ENCODE data around the gene HPX.

HPX gene

DNA sequence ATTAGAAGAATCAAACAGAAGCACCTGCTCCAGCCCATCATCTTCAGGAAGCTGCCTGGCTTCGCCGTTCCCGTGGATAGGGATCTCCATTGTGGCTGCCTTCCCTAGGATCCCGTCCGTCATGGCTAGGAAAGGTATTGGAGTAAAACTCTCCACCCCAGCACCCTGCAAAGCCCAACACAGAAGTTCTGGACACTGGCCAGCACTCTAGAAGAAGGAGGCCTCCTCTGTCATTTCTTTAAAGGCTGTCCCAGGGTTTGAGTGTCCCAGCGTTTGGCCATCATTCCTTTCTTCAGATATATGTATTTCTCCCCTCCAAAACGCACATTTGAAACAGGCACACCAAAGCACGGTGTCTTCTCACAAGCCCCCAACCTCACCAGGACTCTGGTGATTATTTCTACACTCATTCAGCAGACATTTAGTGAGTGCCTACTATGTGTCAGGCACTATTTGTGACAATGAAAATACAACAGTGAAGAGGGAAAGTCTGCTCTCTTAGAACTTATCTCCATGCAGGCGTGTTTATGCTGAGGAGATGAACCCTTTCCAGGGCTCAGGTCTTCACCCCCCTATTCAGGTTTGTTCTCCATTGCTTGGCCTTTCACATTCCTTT is 39.6 kb upstream of the HPX start:
- Histone ChIP-seq H3K27ac (ENCODE audit: low read depth, low read length) (peak overlapping the region; percentile 86), H3K9me3 (ENCODE audit: control insufficient read depth, insufficient read depth, low read depth, low read length) (no peaks in the 10 kb centered on the region), H3K4me1 (ENCODE audit: control insufficient read depth, insufficient read depth, low read length) (peaks cover 15% of the 10 kb centered on the region), H3K36me3 (ENCODE audit: control insufficient read depth, insufficient read depth, low read length) (peaks cover 69% of the 10 kb centered on the region), H3K27me3 (ENCODE audit: control insufficient read depth, insufficient read depth, low read length) (no peaks in the 10 kb centered on the region), H3K9ac (ENCODE audit: low read length) (peak overlapping the region; percentile 92), H3K4me3 (ENCODE audit: low read depth, low read length) (peak overlapping the region; percentile 97)

- H3K27ac ChIP-seq (ENCODE audit: low read depth, low read length): no peak overlapping the region
- peaks cover 26% of the 10 kb centered on the region for H3K4me1 ChIP-seq (ENCODE audit: control insufficient read depth, insufficient read depth, low read length)
- H3K27me3 ChIP-seq (ENCODE audit: control insufficient read depth, insufficient read depth, low read length): peaks cover 5% of the 10 kb centered on the region; the same call in 1 of the 2 replicates
- no peak overlapping the region for H3K4me3 ChIP-seq (ENCODE audit: low read depth, low read length)
- no peak overlapping the region for H3K9ac ChIP-seq (ENCODE audit: low read length)
- no peaks in the 10 kb centered on the region for H3K9me3 ChIP-seq (ENCODE audit: control insufficient read depth, insufficient read depth, low read depth, low read length)
- peaks cover 34% of the 10 kb centered on the region for H3K36me3 ChIP-seq (ENCODE audit: control insufficient read depth, insufficient read depth, low read length)
These were observed 35.8 kb upstream of the HPX start for GRCh38 chr11:6476571-6476970.

DNA sequence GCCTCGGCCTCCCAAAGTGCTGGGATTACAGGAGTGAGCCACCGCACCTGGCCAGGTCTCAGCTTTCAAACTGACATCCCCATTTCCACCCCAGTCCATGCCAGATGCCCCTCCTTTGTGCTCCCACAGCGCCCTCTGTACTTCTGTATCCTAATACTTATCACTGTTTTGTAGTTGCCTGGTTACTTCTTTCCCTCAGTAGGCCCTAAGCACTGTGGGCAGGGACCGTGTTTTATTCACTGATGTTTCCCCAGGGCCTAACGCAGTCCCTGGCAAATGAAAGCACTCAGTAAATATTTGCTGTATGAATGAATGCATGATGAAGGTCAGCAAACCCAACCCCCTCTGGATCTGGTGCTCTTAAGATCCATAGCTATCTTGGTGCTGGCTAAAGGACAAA is 35.1 kb upstream of the HPX start:
- Histone ChIP-seq H3K27ac (ENCODE audit: low read depth, low read length) (no peak overlapping the region), H3K4me3 (ENCODE audit: low read depth, low read length) (no peak overlapping the region)

GRCh38 chr11:6474806-6475500 is 34.2 kb upstream of the HPX start:
- peaks cover 33% of the 10 kb centered on the region for H3K36me3 ChIP-seq (ENCODE audit: control insufficient read depth, insufficient read depth, low read length)
- no peaks in the 10 kb centered on the region for H3K9me3 ChIP-seq (ENCODE audit: control insufficient read depth, insufficient read depth, low read depth, low read length)
- H3K4me3 ChIP-seq (ENCODE audit: low read depth, low read length): peak overlapping the region; percentile 78
- peaks cover 19% of the 10 kb centered on the region for H3K4me1 ChIP-seq (ENCODE audit: control insufficient read depth, insufficient read depth, low read length)
- no peak overlapping the region for H3K9ac ChIP-seq (ENCODE audit: low read length)
- peaks cover 5% of the 10 kb centered on the region; the same call in 1 of the 2 replicates for H3K27me3 ChIP-seq (ENCODE audit: control insufficient read depth, insufficient read depth, low read length)
- no peak overlapping the region for H3K27ac ChIP-seq (ENCODE audit: low read depth, low read length)

More for the DNA sequence above, 35.1 kb upstream of the HPX start:
- H3K4me1 ChIP-seq (ENCODE audit: control insufficient read depth, insufficient read depth, low read length): peaks cover 26% of the 10 kb centered on the region
- H3K27me3 ChIP-seq (ENCODE audit: control insufficient read depth, insufficient read depth, low read length): peaks cover 5% of the 10 kb centered on the region; the same call in 1 of the 2 replicates
- H3K9me3 ChIP-seq (ENCODE audit: control insufficient read depth, insufficient read depth, low read depth, low read length): no peaks in the 10 kb centered on the region
- no peak overlapping the region for H3K9ac ChIP-seq (ENCODE audit: low read length)
- peaks cover 33% of the 10 kb centered on the region for H3K36me3 ChIP-seq (ENCODE audit: control insufficient read depth, insufficient read depth, low read length)

GRCh38 chr11:6474413-6474792 is 33.6 kb upstream of the HPX start:
- H3K27ac ChIP-seq (ENCODE audit: low read depth, low read length): peak overlapping the region; percentile 68; the same call in 1 of the 2 replicates
- H3K27me3 ChIP-seq (ENCODE audit: control insufficient read depth, insufficient read depth, low read length): peaks cover 5% of the 10 kb centered on the region; the same call in 1 of the 2 replicates
- H3K4me1 ChIP-seq (ENCODE audit: control insufficient read depth, insufficient read depth, low read length): peaks cover 22% of the 10 kb centered on the region
- peak overlapping the region; percentile 78 for H3K4me3 ChIP-seq (ENCODE audit: low read depth, low read length)
- H3K9me3 ChIP-seq (ENCODE audit: control insufficient read depth, insufficient read depth, low read depth, low read length): no peaks in the 10 kb centered on the region
- peak overlapping the region; percentile 66 for H3K9ac ChIP-seq (ENCODE audit: low read length)
- H3K36me3 ChIP-seq (ENCODE audit: control insufficient read depth, insufficient read depth, low read length): peaks cover 30% of the 10 kb centered on the region

- Histone ChIP-seq H3K4me1 (ENCODE audit: control insufficient read depth, insufficient read depth, low read length) (peaks cover 27% of the 10 kb centered on the region), H3K9ac (ENCODE audit: low read length) (peak within 1 kb of the TSS; percentile 71), H3K27ac (ENCODE audit: low read depth, low read length) (peak within 1 kb of the TSS; percentile 68; the same call in 1 of the 2 replicates), H3K9me3 (ENCODE audit: control insufficient read depth, insufficient read depth, low read depth, low read length) (no peaks in the 10 kb centered on the region), H3K4me3 (ENCODE audit: low read depth, low read length) (peak within 1 kb of the TSS; percentile 93), H3K36me3 (ENCODE audit: control insufficient read depth, insufficient read depth, low read length) (peaks cover 23% of the 10 kb centered on the region), H3K27me3 (ENCODE audit: control insufficient read depth, insufficient read depth, low read length) (peaks cover 5% of the 10 kb centered on the region; the same call in 1 of the 2 replicates)
These were observed 32.9 kb upstream of the HPX start, which contains the start of gene TRIM3 for GRCh38 chr11:6473451-6474412. Gene TRIM3 (minus strand): TSS chr11:6473941. CDS start chr11:6465695, 8,246 bp downstream.

DNA sequence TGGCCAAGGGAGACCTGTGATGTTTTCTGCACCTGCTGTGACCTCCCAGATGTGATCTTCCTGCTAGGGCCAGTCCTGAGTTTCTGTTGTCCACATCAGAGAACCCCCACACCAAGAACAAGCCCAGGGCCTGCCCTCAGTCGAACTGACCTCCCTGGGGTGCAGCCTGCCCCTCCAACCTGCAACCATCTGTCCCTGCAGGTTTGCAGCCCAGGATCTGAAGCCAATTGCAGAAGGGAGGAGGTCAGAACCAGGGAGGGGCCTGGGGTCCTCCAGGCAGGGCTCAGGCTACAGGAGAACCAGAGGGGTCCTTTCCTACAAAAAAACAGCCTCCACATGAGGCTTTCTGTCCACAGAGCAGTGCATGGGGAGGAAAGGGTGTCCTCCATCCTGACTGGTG is 32.1 kb upstream of the HPX start:
- H3K27me3 ChIP-seq (ENCODE audit: control insufficient read depth, insufficient read depth, low read length): peaks cover 5% of the 10 kb centered on the region; the same call in 1 of the 2 replicates
- no peaks in the 10 kb centered on the region for H3K9me3 ChIP-seq (ENCODE audit: control insufficient read depth, insufficient read depth, low read depth, low read length)
- H3K36me3 ChIP-seq (ENCODE audit: control insufficient read depth, insufficient read depth, low read length): peaks cover 15% of the 10 kb centered on the region
- H3K4me1 ChIP-seq (ENCODE audit: control insufficient read depth, insufficient read depth, low read length): peaks cover 30% of the 10 kb centered on the region
- H3K9ac ChIP-seq (ENCODE audit: low read length): no peak overlapping the region
- no peak overlapping the region for H3K27ac ChIP-seq (ENCODE audit: low read depth, low read length)
- H3K4me3 ChIP-seq (ENCODE audit: low read depth, low read length): peak overlapping the region; percentile 93

DNA sequence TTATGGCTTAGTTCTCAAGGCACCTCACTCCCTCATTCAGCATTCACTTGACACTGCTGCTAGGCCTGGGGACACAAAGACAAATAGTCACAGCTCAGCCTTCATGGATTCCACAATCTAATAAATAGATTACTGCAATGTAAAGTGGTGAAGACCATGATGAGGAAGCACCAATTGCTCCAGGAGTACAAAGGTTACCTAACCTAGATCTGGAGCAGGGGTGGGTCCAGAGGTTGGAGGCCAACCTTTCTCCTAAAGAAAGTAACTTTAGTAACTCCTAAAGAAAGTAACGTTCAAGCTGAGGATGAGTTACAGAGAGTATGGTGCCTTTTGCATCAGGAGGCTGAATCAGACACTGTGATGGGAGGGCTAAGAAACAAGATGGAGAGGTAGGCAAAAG is 28.8 kb upstream of the HPX start:
- Histone ChIP-seq H3K4me3 (ENCODE audit: low read depth, low read length) (peak overlapping the region; percentile 28; the same call in 1 of the 2 replicates), H3K36me3 (ENCODE audit: control insufficient read depth, insufficient read depth, low read length) (no peaks in the 10 kb centered on the region), H3K9ac (ENCODE audit: low read length) (no peak overlapping the region), H3K27ac (ENCODE audit: low read depth, low read length) (no peak overlapping the region), H3K27me3 (ENCODE audit: control insufficient read depth, insufficient read depth, low read length) (peaks cover 5% of the 10 kb centered on the region; the same call in 1 of the 2 replicates), H3K4me1 (ENCODE audit: control insufficient read depth, insufficient read depth, low read length) (peaks cover 21% of the 10 kb centered on the region), H3K9me3 (ENCODE audit: control insufficient read depth, insufficient read depth, low read depth, low read length) (no peaks in the 10 kb centered on the region)

GRCh38 chr11:6468712-6469495 is 28.1 kb upstream of the HPX start:
- Histone ChIP-seq H3K9me3 (ENCODE audit: control insufficient read depth, insufficient read depth, low read depth, low read length) (no peaks in the 10 kb centered on the region), H3K4me1 (ENCODE audit: control insufficient read depth, insufficient read depth, low read length) (peaks cover 17% of the 10 kb centered on the region), H3K27ac (ENCODE audit: low read depth, low read length) (no peak overlapping the region), H3K36me3 (ENCODE audit: control insufficient read depth, insufficient read depth, low read length) (0 out of 2 replicates have a peak, but pooled peaks cover 6% of the 10 kb centered on the region), H3K4me3 (ENCODE audit: low read depth, low read length) (peak overlapping the region; percentile 28; the same call in 1 of the 2 replicates), H3K9ac (ENCODE audit: low read length) (no peak overlapping the region), H3K27me3 (ENCODE audit: control insufficient read depth, insufficient read depth, low read length) (peaks cover 5% of the 10 kb centered on the region; the same call in 1 of the 2 replicates)

DNA sequence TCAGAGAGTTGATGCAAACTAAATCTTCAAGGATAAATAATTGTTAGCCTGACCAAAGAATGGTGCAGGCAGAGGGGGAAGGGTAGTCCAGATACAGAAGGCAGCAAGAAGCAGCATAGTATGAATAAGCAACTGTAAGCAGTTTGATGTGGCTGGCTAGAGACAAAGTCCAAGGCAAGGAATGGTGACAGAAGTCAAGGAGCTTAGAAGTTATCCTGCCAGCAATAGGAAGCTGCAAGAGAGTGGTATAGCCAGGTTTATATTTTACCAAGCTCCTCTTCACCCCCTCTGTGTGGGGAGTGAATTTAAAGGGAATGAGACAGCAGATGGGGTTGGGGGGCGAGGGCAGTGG is 18.3 kb upstream of the HPX start:
- Histone ChIP-seq H3K9ac (ENCODE audit: low read length) (no peak overlapping the region), H3K9me3 (ENCODE audit: control insufficient read depth, insufficient read depth, low read depth, low read length) (no peaks in the 10 kb centered on the region), H3K36me3 (ENCODE audit: control insufficient read depth, insufficient read depth, low read length) (peaks cover 31% of the 10 kb centered on the region), H3K27me3 (ENCODE audit: control insufficient read depth, insufficient read depth, low read length) (no peaks in the 10 kb centered on the region), H3K4me3 (ENCODE audit: low read depth, low read length) (no peak overlapping the region), H3K4me1 (ENCODE audit: control insufficient read depth, insufficient read depth, low read length) (no peaks in the 10 kb centered on the region), H3K27ac (ENCODE audit: low read depth, low read length) (no peak overlapping the region)

Measured in HUES6 (cell line).